Esophagus squamous epithelium (tissue), 4 donors: ENCODE measurements around the gene SNX32.
"Not testable (repeated sequence)": the region's sequence is repeated elsewhere in the genome, so short reads cannot be mapped to it uniquely, and the experiment has no call there.

Experiments
- CTCF ChIP-seq, 6 experiments: fragments of 450-650 bp in 4 of 6; fragments of 200-600 bp in 2 of 6; sonication (generic) in 2 of 6; IDR thresholded peaks; one replicate each; pipeline ENCODE4 v1.5.1; 2016 to 2019; ENCODE audit warnings: antibody characterized with exemption in 6 of 6, mild to moderate bottlenecking in 4 of 6, moderate library complexity in 4 of 6
- POLR2A ChIP-seq, 4 donors: fragments of 450-650 bp; IDR thresholded peaks; one replicate each; pipeline ENCODE4 v1.6.1; 2017; ENCODE audit warnings: antibody characterized with exemption in 4 of 4, mild to moderate bottlenecking in 4 of 4, moderate library complexity in 3 of 4

GRCh38 chr11:65848693-65849092 lies 14.9 kb downstream of the SNX32 start:
- TF ChIP-seq CTCF, POLR2A (IDR thresholded peaks at IDR 0.05): not testable (repeated sequence)
